ENCODE results near the gene PIGH.
"Not testable (repeated sequence)": the region's sequence is repeated elsewhere in the genome, so short reads cannot be mapped to it uniquely, and the experiment has no call there.

PIGH gene

GRCh38 chr14:67549734-67550133 is 50.3 kb downstream of the PIGH start:
- DNase-seq = no peak

DNA sequence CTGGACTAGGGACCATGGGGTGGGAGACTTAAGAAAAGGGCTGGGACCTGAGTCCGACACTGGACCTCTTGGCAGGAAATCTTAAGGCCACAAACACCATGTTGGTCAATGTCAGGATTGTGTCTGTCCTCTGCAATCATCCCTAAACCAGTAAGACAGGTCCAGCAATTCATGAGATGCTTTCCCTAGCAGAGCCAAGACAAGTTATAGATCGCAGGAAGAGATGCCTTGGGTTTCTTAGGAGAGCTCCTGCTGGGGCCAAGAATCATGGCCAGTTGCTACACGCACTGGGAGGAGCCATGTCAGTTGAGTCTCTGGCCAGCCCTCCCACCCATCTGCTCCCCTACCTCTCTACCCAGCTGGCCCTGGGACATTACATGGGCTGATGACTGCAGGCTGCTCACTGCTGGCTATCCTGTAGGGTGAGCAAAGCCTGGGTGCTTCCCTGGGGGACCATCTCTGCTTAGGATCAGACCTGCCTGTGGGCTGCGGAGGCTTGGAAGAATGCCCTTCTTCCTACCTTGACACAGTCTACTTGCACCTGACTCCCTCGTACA is 52.8 kb downstream of the PIGH start:
- no peak for DNase-seq

- DNase-seq = no peak
Observed at GRCh38 chr14:67544590-67544989, 55.5 kb downstream of the PIGH start.

DNA sequence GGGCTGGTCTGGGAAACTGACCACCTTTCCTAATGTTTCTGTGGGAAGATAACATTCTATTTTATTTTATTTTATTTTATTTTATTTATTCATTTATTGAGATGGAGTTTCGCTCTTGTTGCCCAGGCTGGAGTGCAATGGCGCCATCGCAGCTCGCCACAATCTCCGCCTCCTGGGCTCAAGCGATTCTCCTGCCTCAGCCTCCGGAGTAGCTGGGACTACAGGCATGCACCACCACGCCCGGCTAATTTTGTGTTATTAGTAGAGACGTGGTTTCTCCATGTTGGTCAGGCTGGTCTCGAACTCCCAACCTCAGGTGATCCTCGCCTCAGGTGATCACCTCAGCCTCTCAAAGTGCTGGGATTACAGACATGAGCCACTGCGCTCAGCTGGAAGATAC is 57.4 kb downstream of the PIGH start:
- not testable (repeated sequence) for DNase-seq

DNA sequence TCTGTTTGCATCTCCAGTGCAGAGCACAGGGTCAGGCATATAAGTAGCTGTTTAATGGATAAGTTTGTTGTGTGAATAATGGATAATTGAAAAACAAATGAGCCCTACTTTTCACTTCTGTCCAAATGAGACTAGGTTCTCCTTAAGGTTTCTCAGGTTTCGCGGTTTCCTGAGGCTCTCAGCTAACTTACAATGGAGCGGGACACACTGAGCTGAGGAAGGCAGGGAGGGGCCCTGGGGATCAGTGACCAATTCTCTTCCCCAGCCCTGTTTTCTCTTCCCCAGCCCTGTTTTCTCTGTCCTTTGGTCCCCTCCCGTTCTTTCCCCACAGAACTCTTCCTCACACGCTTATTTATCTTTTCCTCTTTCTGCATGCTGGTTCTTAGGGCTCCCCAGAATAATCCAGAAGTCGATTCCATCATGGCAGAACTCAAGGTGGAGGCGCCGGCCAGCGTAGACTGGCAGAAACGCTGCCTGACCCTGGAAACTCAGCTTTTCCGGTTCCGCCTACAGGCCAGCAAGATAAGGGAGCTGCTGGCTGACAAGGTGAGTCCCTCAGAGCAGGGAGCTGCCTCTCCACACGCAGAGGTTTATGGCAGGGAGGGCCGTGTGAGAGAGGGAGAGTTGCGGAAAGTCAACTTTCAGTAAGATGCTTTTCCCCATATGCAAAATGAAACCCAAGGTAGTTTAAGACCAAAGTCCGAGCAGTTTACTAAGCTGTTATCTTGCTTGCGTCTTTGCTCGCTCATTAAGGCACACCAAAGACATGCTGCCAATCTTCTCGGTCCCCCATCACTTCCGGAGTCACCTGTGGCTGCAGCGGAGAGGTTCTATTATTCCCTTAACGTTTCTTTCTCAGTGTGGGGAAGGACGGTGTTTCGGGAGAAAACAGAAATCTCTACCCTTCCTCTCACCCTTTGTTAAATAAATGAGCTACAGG is 58.4 kb downstream of the PIGH start:
- DNase-seq = no peak

Measured in fibroblast of skin of back (primary cell).